IMR-90 (cell line): Measurements from ENCODE around the gene PIP5K1C. TPM values are rescaled to one million over a fixed set of nuclear protein-coding genes. Genes with fewer than 3 reads are reported as not detected.

ENCODE experiments used
- ATAC-seq: fragments of 200-7000 bp; cut with Tn5 transposase; 2 replicates; pipeline ENCODE4 v1.9.1; 2020; ENCODE audit warnings: low read depth, mild to moderate bottlenecking, moderate library complexity
- BruUV-seq: library from RNA; stranded (reverse); fragments of 400-500 nt; replicated peaks from 2 replicates; lab custom pipeline; 2021; lab: Mats Ljungman, UMichigan
- CTCF ChIA-PET: fragments of 300-600 bp; formaldehyde crosslinking; extraction: SDS; loops from one replicate; lab custom pipeline; 2021; ENCODE audit warnings: antibody characterized with exemption; lab: Yijun Ruan, JAX
- POLR2A ChIA-PET: fragments of 300-600 bp; sonication (Branson Sonifier 250); formaldehyde crosslinking; loops from one replicate; lab custom pipeline; 2022; ENCODE audit warnings: antibody characterized with exemption; ENCODE audit not compliant: unreplicated experiment; lab: Charles Lee
- DNase-seq: peaks from one replicate; pipeline ENCODE4 v3.0.0; 2013
- H2AFZ ChIP-seq: replicated peaks from 2 replicates; pipeline ENCODE3; 2013; ENCODE audit warnings: low read length, mild to moderate bottlenecking; ENCODE audit not compliant: poor library complexity
- H2AK5ac ChIP-seq: 2 replicates; pipeline ENCODE4 v1.6.1; 2013; ENCODE audit warnings: low read depth, low read length, inconsistent platforms
- H2AK9ac ChIP-seq: replicated peaks from 2 replicates; pipeline ENCODE3; 2013; ENCODE audit warnings: mild to moderate bottlenecking, low read depth, low read length, moderate library complexity; ENCODE audit not compliant: poor library complexity
- H2BK120ac ChIP-seq: 2 replicates; pipeline ENCODE4 v1.6.1; 2013; ENCODE audit warnings: low read depth, low read length, inconsistent platforms
- H2BK15ac ChIP-seq: 3 replicates; pipeline ENCODE4 v1.6.1; 2013; ENCODE audit warnings: low read depth, low read length, inconsistent platforms
- H2BK20ac ChIP-seq: 2 replicates; pipeline ENCODE4 v1.6.1; 2013; ENCODE audit warnings: low read depth, mild to moderate bottlenecking, inconsistent platforms, low read length, moderate library complexity
- H2BK5ac ChIP-seq: 2 replicates; pipeline ENCODE4 v1.6.1; 2013; ENCODE audit warnings: mild to moderate bottlenecking, low read depth, low read length, inconsistent platforms; ENCODE audit not compliant: poor library complexity, severe bottlenecking
- H3K14ac ChIP-seq: replicated peaks from 2 replicates; pipeline ENCODE4 v1.6.1; 2013; ENCODE audit warnings: low read depth, low read length, inconsistent platforms
- H3K18ac ChIP-seq: 2 replicates; pipeline ENCODE4 v1.6.1; 2013; ENCODE audit warnings: low read depth, low read length, control low read depth
- H3K23ac ChIP-seq: 2 replicates; pipeline ENCODE4 v1.6.1; 2013; ENCODE audit warnings: low read depth, low read length, inconsistent platforms
- H3K27ac ChIP-seq: 2 replicates; pipeline ENCODE4 v1.5.1; 2013; ENCODE audit warnings: mild to moderate bottlenecking, control low read depth, low read length; ENCODE audit not compliant: insufficient read depth
- H3K27me3 ChIP-seq: 2 replicates; pipeline ENCODE4 v1.6.1; 2013; ENCODE audit warnings: low read length; ENCODE audit not compliant: control insufficient read depth, insufficient read depth
- H3K36me3 ChIP-seq: 2 replicates; pipeline ENCODE4 v1.6.1; 2013; ENCODE audit warnings: low read length, mixed read lengths; ENCODE audit not compliant: control insufficient read depth, insufficient read depth
- H3K4ac ChIP-seq: 2 replicates; pipeline ENCODE4 v1.6.1; 2013; ENCODE audit warnings: low read depth, low read length, inconsistent platforms
- H3K4me1 ChIP-seq: 2 replicates; pipeline ENCODE4 v1.6.1; 2013; ENCODE audit warnings: low read length, mixed read lengths; ENCODE audit not compliant: control insufficient read depth, insufficient read depth
- H3K4me2 ChIP-seq: 2 replicates; pipeline ENCODE4 v1.6.1; 2013; ENCODE audit warnings: low read depth, mild to moderate bottlenecking, control low read depth, low read length, moderate library complexity
- H3K4me3 ChIP-seq: 2 replicates; pipeline ENCODE4 v1.5.1; 2013; ENCODE audit warnings: low read depth, mild to moderate bottlenecking, control low read depth, low read length, moderate library complexity; ENCODE audit not compliant: insufficient read depth
- H3K56ac ChIP-seq: 2 replicates; pipeline ENCODE4 v1.6.1; 2013; ENCODE audit warnings: low read length, inconsistent platforms; ENCODE audit not compliant: insufficient read depth; ENCODE audit errors: extremely low read depth
- H3K79me1 ChIP-seq, 2 experiments: 2 replicates each; pipeline ENCODE4 v1.6.1; 2013; ENCODE audit warnings: low read length in 2 of 2, inconsistent platforms in 1 of 2, low read depth in 1 of 2
- H3K9ac ChIP-seq: 2 replicates; pipeline ENCODE4 v1.6.1; 2013; ENCODE audit warnings: low read depth, low read length, control low read depth
- H3K9me1 ChIP-seq: 2 replicates; pipeline ENCODE4 v1.6.1; 2013; ENCODE audit warnings: low read length, inconsistent platforms; ENCODE audit not compliant: insufficient read depth
- H3K9me3 ChIP-seq: 2 replicates; pipeline ENCODE4 v1.6.1; 2013; ENCODE audit warnings: low read length; ENCODE audit not compliant: control insufficient read depth, insufficient read depth
- H4K20me1 ChIP-seq: 2 replicates; pipeline ENCODE4 v1.6.1; 2013; ENCODE audit warnings: low read length, inconsistent platforms; ENCODE audit not compliant: insufficient read depth
- H4K5ac ChIP-seq: 2 replicates; pipeline ENCODE4 v1.6.1; 2013; ENCODE audit warnings: mild to moderate bottlenecking, low read depth, low read length, control low read depth
- H4K8ac ChIP-seq, 2 experiments: 2 replicates each; pipeline ENCODE4 v1.6.1; 2013; ENCODE audit warnings: low read depth in 2 of 2, low read length in 2 of 2, control low read depth in 1 of 2, inconsistent platforms in 1 of 2
- H4K91ac ChIP-seq: 2 replicates; pipeline ENCODE4 v1.6.1; 2013; ENCODE audit warnings: low read depth, low read length, inconsistent platforms; ENCODE audit not compliant: insufficient read depth
- BHLHE40 ChIP-seq: fragments of 150-350 bp; IDR thresholded peaks from 2 replicates; pipeline ENCODE4 v1.6.1; 2016; ENCODE audit warnings: mild to moderate bottlenecking, low read depth, low read length
- CEBPB ChIP-seq: IDR thresholded peaks from 2 replicates; pipeline ENCODE4 v1.6.1; 2012; ENCODE audit warnings: low read depth, low read length, improper control_type of control experiment
- CHD1 ChIP-seq: IDR thresholded peaks from 2 replicates; pipeline ENCODE4 v1.6.1; 2012; ENCODE audit warnings: low read depth, low read length, improper control_type of control experiment
- CTCF ChIP-seq: conservative IDR thresholded peaks from 2 replicates; pipeline ENCODE4 v1.5.1; 2012; ENCODE audit warnings: mild to moderate bottlenecking, low read depth, low read length, improper control_type of control experiment
- FOS ChIP-seq: fragments of 150-350 bp; IDR thresholded peaks from 2 replicates; pipeline ENCODE4 v1.6.1; 2016; ENCODE audit warnings: low read depth, low read length
- MAFK ChIP-seq: IDR thresholded peaks from 2 replicates; pipeline ENCODE4 v1.6.1; 2012; ENCODE audit warnings: low read depth, low read length, improper control_type of control experiment
- MAZ ChIP-seq: IDR thresholded peaks from 2 replicates; pipeline ENCODE4 v1.6.1; 2012; ENCODE audit warnings: low read depth, mild to moderate bottlenecking, low read length, improper control_type of control experiment, moderate library complexity, borderline replicate concordance
- MXI1 ChIP-seq: IDR thresholded peaks from 2 replicates; pipeline ENCODE4 v1.6.1; 2012; ENCODE audit warnings: low read depth, mild to moderate bottlenecking, low read length, moderate library complexity, borderline replicate concordance
- NFE2L2 ChIP-seq: fragments of 150-350 bp; IDR thresholded peaks from 2 replicates; pipeline ENCODE4 v1.6.1; 2016; ENCODE audit warnings: low read depth, mild to moderate bottlenecking, low read length
- POLR2A ChIP-seq: IDR thresholded peaks from 2 replicates; pipeline ENCODE4 v1.6.1; 2012; ENCODE audit warnings: mild to moderate bottlenecking, low read depth, low read length
- RAD21 ChIP-seq: IDR thresholded peaks from 2 replicates; pipeline ENCODE4 v1.6.1; 2012; ENCODE audit warnings: low read length, improper control_type of control experiment
- RCOR1 ChIP-seq: IDR thresholded peaks from 2 replicates; pipeline ENCODE4 v1.6.1; 2012; ENCODE audit warnings: mild to moderate bottlenecking, low read length, improper control_type of control experiment; ENCODE audit not compliant: insufficient replicate concordance
- RFX5 ChIP-seq: IDR thresholded peaks from 2 replicates; pipeline ENCODE4 v1.8.0; 2012; ENCODE audit warnings: low read depth, mild to moderate bottlenecking, low read length, moderate library complexity
- SMC3 ChIP-seq: fragments of 150-350 bp; IDR thresholded peaks from 2 replicates; pipeline ENCODE4 v1.6.1; 2016; ENCODE audit warnings: low read depth, mild to moderate bottlenecking, antibody characterized with exemption, low read length, moderate library complexity
- USF2 ChIP-seq: fragments of 150-350 bp; IDR thresholded peaks from 2 replicates; pipeline ENCODE4 v1.6.1; 2017; ENCODE audit warnings: mild to moderate bottlenecking, antibody characterized with exemption, low read length, low read depth
- WGBS, 2 experiments: methylation state at CpG; one replicate each; pipeline versions ENCODE4 v1.1.5 to v1.1.7; 2013; ENCODE audit warnings: missing lambda C conversion rate in 2 of 2; ENCODE audit not compliant: insufficient read length in 1 of 2; ENCODE audit errors: extremely low coverage in 2 of 2; 5-methylcytosine and 5-hydroxymethylcytosine counted together
- dilution Hi-C: fragments of 300-500 bp; cut with HindIII; formaldehyde crosslinking; loops from one replicate; pipeline ENCODE4 v1.14.3; 2018; ENCODE audit warnings: low sequenced_read_pairs; ENCODE audit not compliant: unreplicated experiment
- in situ Hi-C: fragments of 300-500 bp; cut with MboI; formaldehyde crosslinking; loops from 3 replicates; pipeline ENCODE4 v1.14.3; 2019; ENCODE audit warnings: low sequenced_read_pairs, inconsistent platforms, mixed read lengths
- intact Hi-C: fragments of 100-400 bp; cut with micrococcal nuclease; formaldehyde crosslinking; loops from 2 replicates; pipeline ENCODE4 v1.10.0; 2022
- polyA plus RNA-seq, 3 experiments: library from polyadenylated mRNA; depleted of rRNA; stranded (reverse); fragments of >200 nt; gene quantifications; 2 replicates each; pipeline ENCODE4 v1.2.3, GENCODE V29; 2012; ENCODE audit warnings: low replicate concordance in 1 of 3
- total RNA-seq: library from RNA; depleted of rRNA; stranded (reverse); fragments of >200 nt; gene quantifications from 2 replicates; pipeline ENCODE4 v1.2.3, GENCODE V29; 2012
- TF ChIP-seq, protein P1 (sequence below): fragments of 150-350 bp; IDR thresholded peaks from 2 replicates; pipeline ENCODE4 v1.6.1; 2016; ENCODE audit warnings: low read depth, mild to moderate bottlenecking, low read length, moderate library complexity, borderline replicate concordance

PIP5K1C gene
- total and polyA plus RNA-seq, 2 of the 4 experiments (the other 2 are of a cell fraction) = 13.6 to 23.3 TPM

DNA sequence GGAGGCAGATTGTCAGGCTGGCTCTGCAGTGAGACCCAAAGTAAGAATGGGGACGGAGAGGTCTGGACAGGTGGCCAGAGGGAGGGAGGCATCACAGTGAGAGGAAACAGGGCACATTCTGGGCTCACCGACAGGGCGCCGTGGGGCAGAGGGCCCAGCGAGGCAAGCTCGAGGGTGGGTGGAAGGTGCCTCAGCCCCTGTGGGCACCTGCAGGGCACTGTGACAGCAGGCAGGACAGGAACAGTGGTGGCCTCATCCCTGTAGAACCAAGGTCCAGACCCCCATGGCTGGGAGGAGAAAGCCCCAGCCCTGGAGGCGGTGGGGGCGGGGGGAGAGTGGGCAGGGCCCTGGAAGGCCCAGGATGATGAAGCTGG, 27.7 kb downstream of the PIP5K1C start:
- no peak overlapping the region for H2AK9ac ChIP-seq
- no peak overlapping the region for H2BK20ac ChIP-seq
- peaks cover 11 to 68% of the 10 kb centered on the region in 2 experiments for H3K79me1 ChIP-seq
- no peaks in the 10 kb centered on the region for H3K27me3 ChIP-seq
- H3K27ac ChIP-seq = no peak overlapping the region; the same call in 1 of the 2 replicates
- no peak overlapping the region for H3K9ac ChIP-seq
- dilution Hi-C loops = no loop called here
- no peak overlapping the region for H2BK120ac ChIP-seq
- intact Hi-C loops = no loop called here
- H2BK5ac ChIP-seq = no peak overlapping the region
- H3K9me1 ChIP-seq = peaks cover 4% of the 10 kb centered on the region; the same call in 1 of the 2 replicates
- whole genome bisulfite sequencing, 2 experiments = 88% methylated on average over 6 of the region's 8 CpGs; no CpG with 5 or more reads in 1 of the 2 experiments
- DNase-seq = no peak
- CTCF ChIA-PET = no interaction called here
- no TSS peak for BruUV-seq
- H4K8ac ChIP-seq = no peak overlapping the region
- H3K14ac ChIP-seq = peak overlapping the region; percentile 48; the same call in 1 of the 2 replicates
- peak overlapping the region; percentile 20; the same call in 1 of the 2 replicates for H3K4ac ChIP-seq
- no peak overlapping the region for H3K18ac ChIP-seq
- no peak overlapping the region for H3K4me2 ChIP-seq
- no peak overlapping the region for H3K4me3 ChIP-seq
- H2BK15ac ChIP-seq = no peak overlapping the region
- no peak overlapping the region for H4K91ac ChIP-seq
- TF ChIP-seq USF2 = no peak
- TF ChIP-seq CHD1 = no peak
- TF ChIP-seq RCOR1 = no peak
- TF ChIP-seq POLR2A = no peak
- TF ChIP-seq RAD21 = no peak
- no peak for TF ChIP-seq RFX5
- no peak for TF ChIP-seq CEBPB
- TF ChIP-seq SMC3 = no peak
- no peak for TF ChIP-seq BHLHE40
- TF ChIP-seq, protein P1, sequence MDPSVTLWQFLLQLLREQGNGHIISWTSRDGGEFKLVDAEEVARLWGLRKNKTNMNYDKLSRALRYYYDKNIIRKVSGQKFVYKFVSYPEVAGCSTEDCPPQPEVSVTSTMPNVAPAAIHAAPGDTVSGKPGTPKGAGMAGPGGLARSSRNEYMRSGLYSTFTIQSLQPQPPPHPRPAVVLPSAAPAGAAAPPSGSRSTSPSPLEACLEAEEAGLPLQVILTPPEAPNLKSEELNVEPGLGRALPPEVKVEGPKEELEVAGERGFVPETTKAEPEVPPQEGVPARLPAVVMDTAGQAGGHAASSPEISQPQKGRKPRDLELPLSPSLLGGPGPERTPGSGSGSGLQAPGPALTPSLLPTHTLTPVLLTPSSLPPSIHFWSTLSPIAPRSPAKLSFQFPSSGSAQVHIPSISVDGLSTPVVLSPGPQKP = no peak
- TF ChIP-seq MXI1 = no peak
- TF ChIP-seq FOS = no peak
- no peak for TF ChIP-seq MAFK
- TF ChIP-seq NFE2L2 = no peak
- TF ChIP-seq MAZ = no peak
- no peak for TF ChIP-seq CTCF
- POLR2A ChIA-PET = no interaction called here
- 0 out of 2 replicates have a peak overlapping the region, but pooled peaks have one; percentile 11 for H3K23ac ChIP-seq
- no peaks in the 10 kb centered on the region for H3K9me3 ChIP-seq
- H3K36me3 ChIP-seq = peaks cover 4% of the 10 kb centered on the region; the same call in 1 of the 2 replicates
- in situ Hi-C loops = no loop called here
- H3K56ac ChIP-seq = no peak overlapping the region
- peaks cover 29% of the 10 kb centered on the region for H4K20me1 ChIP-seq
- no peak overlapping the region for H4K5ac ChIP-seq
- H2AK5ac ChIP-seq = 0 out of 2 replicates have a peak overlapping the region, but pooled peaks have one; percentile 13
- ATAC-seq = no peak
- peaks cover 27% of the 10 kb centered on the region for H3K4me1 ChIP-seq
- no peak overlapping the region for H2AFZ ChIP-seq
